TTC549 (cell line): Measurements from ENCODE around the gene DDX28.
"Not testable (repeated sequence)": the region's sequence is repeated elsewhere in the genome, so short reads cannot be mapped to it uniquely, and the experiment has no call there.

Experiments used
- FAIRE-seq: peaks from 2 replicates; lab custom pipeline; 2012; peaks lifted over from hg19 to GRCh38; lab: Jason Lieb, UNC

DDX28 gene

GRCh38 chr16:67994040-67994408 lies 29.0 kb downstream of the DDX28 start:
- FAIRE-seq, result not testable (repeated sequence)

- no peak for FAIRE-seq
Observed at GRCh38 chr16:67993207-67994039, 29.6 kb downstream of the DDX28 start.

DNA sequence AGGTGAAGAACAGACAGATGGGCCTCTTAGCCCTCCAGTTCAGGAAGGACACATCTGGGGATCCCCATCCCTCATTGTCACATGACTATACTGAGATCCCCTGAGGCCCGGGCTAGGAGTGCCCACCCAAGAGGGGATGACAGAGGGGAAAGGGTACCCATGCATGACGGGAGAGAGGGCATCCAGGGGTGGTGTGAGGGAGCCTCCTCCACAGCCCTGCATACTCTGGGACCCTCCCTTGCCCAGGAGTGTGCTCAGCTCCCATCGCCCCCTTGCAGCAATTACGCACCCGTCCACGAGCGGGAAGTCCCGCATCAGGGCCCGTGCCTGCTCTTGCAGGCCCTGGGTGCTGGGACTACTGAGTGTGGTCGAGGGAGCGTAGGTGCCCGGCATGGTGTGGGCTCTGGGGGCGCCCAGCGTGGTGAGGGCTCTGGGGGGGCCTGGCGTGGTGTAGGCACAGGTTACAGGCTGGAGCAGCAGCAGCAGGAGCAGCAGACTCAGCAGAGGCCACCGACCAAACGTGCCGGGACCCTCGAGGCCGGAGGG lies 30.3 kb downstream of the DDX28 start:
- no peak for FAIRE-seq

DNA sequence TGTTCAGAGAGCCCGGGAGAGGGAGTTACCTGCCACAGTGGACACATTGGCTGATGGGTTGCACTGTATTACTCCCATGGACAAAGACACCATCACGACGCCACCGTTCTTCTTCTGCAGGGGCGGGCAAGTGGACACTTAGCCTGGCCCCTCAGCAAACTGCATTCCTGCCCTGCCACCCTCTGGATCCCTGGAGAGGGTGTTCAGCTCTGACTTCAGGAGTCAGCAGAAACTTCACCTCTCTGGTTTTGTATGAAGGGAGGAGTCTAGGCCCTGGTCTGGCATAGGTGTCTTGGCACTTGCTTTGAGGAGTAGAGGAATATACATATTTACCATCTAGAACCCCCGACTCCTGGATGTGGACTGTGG lies 33.0 kb downstream of the DDX28 start:
- no peak for FAIRE-seq

GRCh38 chr16:67989322-67990017 lies 33.6 kb downstream of the DDX28 start:
- no peak for FAIRE-seq

GRCh38 chr16:67988675-67989074 lies 34.4 kb downstream of the DDX28 start:
- no peak for FAIRE-seq

DNA sequence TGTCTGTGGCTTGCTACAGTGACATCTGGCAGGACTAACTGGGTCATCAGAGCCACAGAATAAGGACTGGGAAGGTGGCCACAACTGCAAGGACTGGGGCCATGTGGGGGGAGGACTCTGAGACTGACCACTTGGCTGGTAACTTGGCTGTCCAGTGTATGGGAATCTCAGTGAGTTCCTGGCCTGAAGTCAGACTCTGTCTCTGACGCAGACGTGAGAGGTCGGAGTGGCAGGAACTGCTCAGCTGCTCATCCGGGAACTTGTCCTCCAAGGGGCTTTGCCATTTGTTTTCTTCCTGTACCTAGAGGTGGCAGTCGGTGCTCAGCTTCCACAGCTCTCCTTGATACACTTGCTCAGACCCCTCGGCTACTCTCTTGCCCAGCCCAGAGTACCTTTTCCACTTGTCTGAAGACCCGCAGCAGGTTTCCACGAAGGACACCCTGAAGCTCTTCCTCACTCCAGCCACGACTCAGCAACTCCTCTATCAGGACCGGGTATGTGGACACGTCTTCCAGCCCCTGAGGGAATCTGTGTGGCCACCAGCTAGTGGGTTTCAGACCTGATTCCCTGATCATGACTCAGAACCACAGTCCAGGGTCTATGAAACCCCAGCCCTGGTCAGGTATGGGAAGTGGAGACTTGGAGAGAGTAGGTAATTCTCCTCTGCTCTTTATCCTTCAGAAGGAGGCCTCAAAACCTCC lies 35.4 kb downstream of the DDX28 start:
- no peak for FAIRE-seq

DNA sequence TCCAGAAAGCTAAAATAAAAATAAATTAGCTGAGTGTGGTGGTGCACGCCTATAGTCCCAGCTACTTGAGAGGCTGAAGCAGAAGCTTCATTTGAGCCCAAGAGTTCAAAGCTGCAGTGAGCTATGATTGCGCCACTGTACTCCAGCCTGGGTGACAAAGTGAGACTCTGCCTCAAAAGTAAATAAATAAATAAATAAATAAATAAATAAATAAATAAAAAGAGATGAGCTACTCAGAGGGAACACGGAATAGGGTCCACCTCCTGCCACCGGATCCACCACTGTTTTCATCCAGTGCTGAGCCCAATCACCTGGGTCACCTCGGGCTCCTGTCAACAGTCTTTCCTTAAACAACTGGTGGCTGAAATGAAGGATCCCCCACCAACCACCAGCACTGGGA lies 36.1 kb downstream of the DDX28 start:
- no peak for FAIRE-seq

DNA sequence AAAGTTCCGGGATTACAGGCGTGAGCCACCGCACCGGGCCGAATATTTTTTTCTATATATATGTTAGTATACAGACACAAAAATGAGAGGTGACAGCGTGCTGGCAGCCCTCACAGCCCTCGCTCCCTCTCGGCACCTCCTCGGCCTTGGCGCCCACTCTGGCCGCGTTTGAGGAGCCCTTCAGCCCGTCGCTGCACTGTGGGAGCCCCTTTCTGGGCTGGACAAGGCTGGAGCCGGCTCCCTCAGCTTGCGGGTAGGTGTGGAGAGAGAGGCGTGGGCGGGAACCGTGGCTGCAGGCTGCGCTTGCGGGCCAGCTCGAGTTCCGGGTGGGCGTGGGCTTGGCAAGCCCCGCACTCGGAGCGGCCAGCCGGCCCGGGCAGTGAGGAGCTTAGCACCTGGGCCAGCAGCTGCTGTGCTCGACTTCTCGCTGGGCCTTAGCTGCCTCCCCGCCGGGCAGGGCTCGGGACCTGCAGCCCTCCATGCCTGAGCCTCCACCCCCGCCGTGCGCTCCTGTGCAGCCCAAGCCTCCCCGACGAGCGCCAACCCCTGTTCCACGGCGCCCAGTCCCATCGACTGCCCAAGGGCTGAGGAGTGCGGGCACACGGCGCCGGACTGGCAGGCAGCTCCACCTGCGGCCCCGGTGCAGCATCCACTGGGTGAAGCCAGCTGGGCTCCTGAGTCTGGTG lies 40.9 kb downstream of the DDX28 start:
- FAIRE-seq, result no peak

DNA sequence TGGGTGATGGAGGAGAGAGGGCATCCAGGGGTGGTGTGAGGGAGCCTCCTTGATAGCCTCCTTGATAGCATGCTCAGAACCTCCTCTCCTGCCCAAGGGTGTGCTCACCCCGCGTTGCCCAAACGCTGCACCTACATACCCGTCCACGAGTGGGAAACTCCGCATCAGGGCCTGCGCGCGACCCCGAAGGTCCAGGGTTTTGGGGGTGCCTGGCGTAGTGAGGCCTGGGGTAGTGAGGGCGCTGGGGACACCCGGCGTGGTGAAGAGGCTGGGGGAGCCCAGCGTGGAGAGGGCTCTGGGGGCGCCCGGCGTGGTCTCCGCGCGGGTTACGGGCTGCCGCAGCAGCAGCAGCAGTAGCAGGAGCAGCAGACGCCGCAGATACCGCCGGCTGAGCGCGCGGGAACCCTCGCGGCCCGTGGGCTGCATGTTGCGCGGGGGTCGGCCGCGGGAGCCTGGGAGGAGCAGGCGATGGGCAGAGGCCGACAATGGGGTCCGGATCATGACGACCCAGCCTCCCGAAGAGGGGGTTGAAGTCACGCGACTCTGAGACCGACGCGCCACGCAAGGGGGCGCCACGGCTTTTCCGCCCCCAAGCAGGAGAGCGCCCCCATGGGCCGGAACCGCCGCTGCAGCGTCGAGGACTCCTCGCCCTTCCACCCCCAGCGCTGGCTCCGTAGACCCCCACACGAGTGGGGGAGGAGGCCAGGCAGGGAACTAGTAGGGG lies 42.9 kb downstream of the DDX28 start, which contains the start of gene DPEP3:
Gene DPEP3, minus strand, starts transcription at position 545 of the 724 bp plus-strand sequence. Its CDS starts 119 bp downstream, at position 426.
- no peak for FAIRE-seq

- FAIRE-seq, result no peak
Observed at GRCh38 chr16:67977469-67978227, 45.4 kb downstream of the DDX28 start.

GRCh38 chr16:67977005-67977404 lies 46.0 kb downstream of the DDX28 start:
- no peak for FAIRE-seq

GRCh38 chr16:67976205-67976604 lies 46.8 kb downstream of the DDX28 start:
- FAIRE-seq, result no peak

GRCh38 chr16:67975321-67976105 lies 47.5 kb downstream of the DDX28 start:
- FAIRE-seq, result no peak

DNA sequence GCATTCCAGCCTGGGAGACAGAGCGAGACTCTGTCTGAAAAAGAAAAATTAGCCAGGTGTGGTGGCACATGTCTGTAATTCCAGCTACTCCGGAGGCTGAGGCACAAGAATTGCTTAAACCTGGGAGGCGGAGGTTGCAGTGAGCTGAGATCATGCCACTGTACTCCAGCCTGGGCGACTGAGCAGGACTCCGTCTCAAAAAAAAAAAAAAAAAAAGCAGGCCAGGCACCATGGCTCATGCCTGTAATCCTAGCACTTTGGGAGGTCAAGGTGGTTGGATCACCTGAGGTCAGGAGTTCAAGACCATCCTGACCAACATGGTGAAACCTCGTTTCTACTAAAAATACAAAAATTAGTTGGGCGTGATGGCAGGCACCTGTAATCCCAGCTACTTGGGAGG lies 50.7 kb downstream of the DDX28 start:
- FAIRE-seq, result not testable (repeated sequence)

DNA sequence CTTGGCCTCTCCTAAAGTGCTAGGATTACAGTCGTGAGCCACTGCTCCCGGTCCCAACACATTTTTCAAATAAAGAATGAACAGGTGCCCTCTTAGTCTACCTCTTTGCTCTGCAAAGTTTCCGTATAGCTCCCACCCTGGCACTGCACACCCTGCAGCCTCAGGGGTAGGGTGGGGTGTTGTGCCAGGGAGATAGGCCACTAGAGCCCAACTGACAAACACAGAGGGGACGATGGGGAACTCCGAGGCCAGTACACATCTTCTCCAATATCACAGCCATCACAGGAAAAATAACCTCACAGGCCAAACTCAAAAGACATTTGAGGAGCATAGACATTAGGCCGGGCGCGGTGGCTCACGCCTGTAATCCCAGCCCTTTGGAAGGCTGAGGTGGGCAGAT lies 51.9 kb downstream of the DDX28 start:
- FAIRE-seq, result no peak
